Activated naive CD8-positive, alpha-beta T cell treated with anti-CD3 and anti-CD28 coated beads, Interleukin-2, amount 50 U/mL, for 24 hours (primary cell): ENCODE measurements around the gene AMACR.

Source experiments
- ATAC-seq: fragments of 150-1000 bp; cut with Tn5 transposase; one replicate; pipeline ENCODE4 v1.10.0; 2021
- DNase-seq: peaks from one replicate; pipeline ENCODE4 v3.0.0; 2021
- H3K27ac Mint-ChIP-seq: one replicate; pipeline ENCODE4 v1.8.0; 2021; ENCODE audit warnings: mild to moderate bottlenecking, mixed read lengths
- H3K27me3 Mint-ChIP-seq: one replicate; pipeline ENCODE4 v1.8.0; 2021; ENCODE audit warnings: mixed read lengths
- H3K36me3 Mint-ChIP-seq: one replicate; pipeline ENCODE4 v1.8.0; 2021; ENCODE audit warnings: low read depth, mixed read lengths
- H3K4me1 Mint-ChIP-seq: one replicate; pipeline ENCODE4 v1.8.0; 2021; ENCODE audit warnings: mixed read lengths
- H3K4me3 Mint-ChIP-seq: one replicate; pipeline ENCODE4 v1.8.0; 2021; ENCODE audit warnings: mild to moderate bottlenecking, moderate library complexity, mixed read lengths
- H3K9me3 Mint-ChIP-seq: one replicate; pipeline ENCODE4 v1.8.0; 2021; ENCODE audit warnings: mixed read lengths

Gene AMACR

DNA sequence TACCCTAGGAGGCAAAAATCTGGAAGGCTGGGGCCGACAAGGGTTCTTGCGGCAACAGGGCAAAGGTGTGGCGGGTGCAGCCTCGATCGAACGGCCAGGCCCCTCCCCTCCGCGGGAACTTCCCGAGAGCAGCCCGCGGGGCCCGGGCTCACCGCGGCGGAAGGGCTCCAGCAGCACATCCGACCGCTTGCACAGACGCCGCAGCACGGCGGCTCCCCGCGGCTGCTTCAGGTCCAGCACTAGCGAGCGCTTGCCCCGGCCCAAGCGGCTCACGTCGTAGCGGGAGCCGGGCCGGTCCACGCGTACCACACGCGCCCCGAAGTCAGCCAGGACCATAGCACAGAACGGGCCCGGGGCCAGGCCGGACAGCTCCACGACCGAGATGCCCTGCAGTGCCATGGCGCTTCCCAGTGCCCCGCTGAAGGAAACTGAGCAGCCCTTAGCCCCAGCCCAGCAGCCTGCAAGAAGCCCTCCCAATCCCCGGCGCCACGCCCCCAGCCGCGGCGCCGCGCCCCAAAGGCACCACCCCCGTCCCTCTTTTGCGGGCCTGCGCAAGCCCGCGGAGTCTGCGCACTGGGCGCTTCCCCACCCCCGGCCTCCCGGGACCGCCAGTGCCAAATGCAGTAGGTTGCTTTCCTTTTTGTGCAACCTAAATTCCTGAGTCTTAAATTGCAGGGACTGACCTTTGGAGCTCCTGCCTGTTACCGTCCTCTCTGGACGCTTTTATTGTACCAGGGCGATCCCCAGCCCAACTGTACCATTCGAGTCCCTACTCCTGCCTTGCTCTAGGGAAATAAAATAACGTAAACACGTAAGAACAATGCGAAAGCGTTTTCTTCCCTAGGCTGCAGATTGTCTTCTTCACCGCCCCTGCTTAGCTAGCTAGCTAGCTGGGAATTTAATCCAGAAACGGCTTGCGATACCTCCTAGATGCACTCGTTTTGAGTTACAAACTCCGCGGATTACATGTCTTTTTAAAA lies at the start of gene AMACR:
AMACR (minus strand) TSS at position 430 of the 980 bp plus-strand sequence; CDS start at position 399, 31 bp downstream.
- Mint-ChIP-seq H3K27ac (peak within 1 kb of the TSS; percentile 81), H3K9me3 (no peaks in the 10 kb centered on the region), H3K27me3 (no peaks in the 10 kb centered on the region), H3K36me3 (peaks cover 7% of the 10 kb centered on the region), H3K4me1 (peaks cover 35% of the 10 kb centered on the region), H3K4me3 (peak within 1 kb of the TSS; percentile 82)
- peak; percentile 90 for ATAC-seq
- DNase-seq: peak; percentile 87

DNA sequence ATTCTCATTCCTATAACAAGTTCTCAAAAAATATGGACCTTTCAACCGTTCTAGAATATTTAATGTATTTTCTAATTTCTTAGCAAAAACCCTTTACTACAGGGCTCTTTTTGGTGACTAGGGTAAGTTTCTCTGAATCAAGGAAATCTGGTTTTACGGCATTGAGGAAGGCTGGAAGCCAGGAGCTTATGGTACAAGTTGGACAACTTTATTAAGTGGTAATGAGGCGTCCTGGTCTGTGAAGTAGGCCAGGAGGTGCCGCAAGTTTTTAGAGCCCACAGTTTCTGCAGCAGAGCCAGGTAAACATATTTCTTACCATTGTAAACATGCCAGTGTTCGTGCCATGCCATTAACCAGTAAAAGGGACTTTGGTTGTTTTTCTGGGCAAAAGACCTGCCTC lies 49.7 kb upstream of the AMACR start:
- H3K9me3 Mint-ChIP-seq: no peaks in the 10 kb centered on the region
- H3K4me3 Mint-ChIP-seq: no peak overlapping the region
- H3K27ac Mint-ChIP-seq: no peak overlapping the region
- H3K27me3 Mint-ChIP-seq: no peaks in the 10 kb centered on the region
- H3K36me3 Mint-ChIP-seq: peaks cover 8% of the 10 kb centered on the region
- no peak for DNase-seq
- H3K4me1 Mint-ChIP-seq: peaks cover 2% of the 10 kb centered on the region
- no peak for ATAC-seq

DNA sequence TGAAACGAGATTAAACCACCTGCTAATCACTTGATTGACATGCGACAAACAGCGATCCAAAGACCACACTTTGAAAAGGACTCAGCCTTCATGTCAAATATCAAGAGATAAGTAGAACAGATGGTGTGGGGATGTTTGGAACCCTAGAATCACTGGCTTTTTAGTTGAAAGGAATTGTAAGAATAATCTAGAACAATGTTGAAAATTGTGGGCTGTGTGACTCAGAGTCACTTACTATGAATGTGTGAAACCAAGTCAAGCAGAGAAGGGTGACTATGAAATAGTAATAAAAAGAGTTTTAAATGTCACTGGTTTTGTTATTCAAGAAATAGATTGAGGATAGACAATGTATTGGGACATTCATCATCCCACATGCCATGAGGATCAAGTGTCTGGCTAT lies 49.3 kb upstream of the AMACR start:
- ATAC-seq: no peak
- no peak for DNase-seq
- H3K27me3 Mint-ChIP-seq: no peaks in the 10 kb centered on the region
- H3K27ac Mint-ChIP-seq: no peak overlapping the region
- H3K36me3 Mint-ChIP-seq: peaks cover 8% of the 10 kb centered on the region
- H3K4me1 Mint-ChIP-seq: peaks cover 2% of the 10 kb centered on the region
- H3K4me3 Mint-ChIP-seq: no peak overlapping the region
- no peaks in the 10 kb centered on the region for H3K9me3 Mint-ChIP-seq

DNA sequence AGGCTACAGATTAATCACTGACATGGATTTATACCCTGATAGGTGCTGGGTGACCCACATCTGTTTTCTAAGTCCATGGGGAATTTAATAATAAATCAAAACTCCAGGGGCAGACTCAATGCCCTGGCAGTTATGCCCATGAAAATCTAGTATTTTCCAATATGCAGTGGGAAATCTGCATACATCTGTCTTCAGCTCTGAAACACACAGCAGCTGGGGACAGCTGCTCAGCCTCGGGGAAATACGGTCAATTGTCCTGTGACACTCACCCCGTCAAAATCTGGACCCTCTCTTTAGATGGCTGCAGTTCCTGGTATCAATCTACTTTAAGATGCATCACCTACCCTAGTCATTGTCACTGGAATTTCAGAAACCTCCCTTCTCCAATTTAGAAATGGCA lies 47.8 kb upstream of the AMACR start:
- Mint-ChIP-seq H3K36me3 (peaks cover 8% of the 10 kb centered on the region), H3K4me3 (no peak overlapping the region), H3K27me3 (no peaks in the 10 kb centered on the region), H3K9me3 (no peaks in the 10 kb centered on the region), H3K27ac (no peak overlapping the region), H3K4me1 (peaks cover 2% of the 10 kb centered on the region)
- no peak for ATAC-seq
- DNase-seq: no peak

DNA sequence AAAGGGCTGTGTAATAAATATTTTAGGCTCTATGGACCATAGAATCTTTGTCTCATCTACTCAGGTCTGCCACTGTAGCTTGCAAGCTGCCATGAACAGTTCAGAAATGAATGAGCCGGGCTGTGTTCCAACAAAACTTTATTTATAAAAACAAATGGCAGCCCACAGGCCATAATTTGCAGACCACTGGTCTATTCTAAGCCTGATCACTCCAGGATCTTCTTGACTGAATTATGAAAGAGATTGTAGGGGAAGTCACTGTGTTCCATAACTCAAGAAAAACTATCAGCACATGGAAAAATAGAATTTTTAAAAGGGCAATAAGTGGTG lies 46.5 kb upstream of the AMACR start:
- Mint-ChIP-seq H3K27ac (no peak overlapping the region), H3K4me3 (no peak overlapping the region), H3K27me3 (no peaks in the 10 kb centered on the region), H3K36me3 (peaks cover 11% of the 10 kb centered on the region), H3K9me3 (no peaks in the 10 kb centered on the region), H3K4me1 (peaks cover 2% of the 10 kb centered on the region)
- no peak for ATAC-seq
- no peak for DNase-seq

DNA sequence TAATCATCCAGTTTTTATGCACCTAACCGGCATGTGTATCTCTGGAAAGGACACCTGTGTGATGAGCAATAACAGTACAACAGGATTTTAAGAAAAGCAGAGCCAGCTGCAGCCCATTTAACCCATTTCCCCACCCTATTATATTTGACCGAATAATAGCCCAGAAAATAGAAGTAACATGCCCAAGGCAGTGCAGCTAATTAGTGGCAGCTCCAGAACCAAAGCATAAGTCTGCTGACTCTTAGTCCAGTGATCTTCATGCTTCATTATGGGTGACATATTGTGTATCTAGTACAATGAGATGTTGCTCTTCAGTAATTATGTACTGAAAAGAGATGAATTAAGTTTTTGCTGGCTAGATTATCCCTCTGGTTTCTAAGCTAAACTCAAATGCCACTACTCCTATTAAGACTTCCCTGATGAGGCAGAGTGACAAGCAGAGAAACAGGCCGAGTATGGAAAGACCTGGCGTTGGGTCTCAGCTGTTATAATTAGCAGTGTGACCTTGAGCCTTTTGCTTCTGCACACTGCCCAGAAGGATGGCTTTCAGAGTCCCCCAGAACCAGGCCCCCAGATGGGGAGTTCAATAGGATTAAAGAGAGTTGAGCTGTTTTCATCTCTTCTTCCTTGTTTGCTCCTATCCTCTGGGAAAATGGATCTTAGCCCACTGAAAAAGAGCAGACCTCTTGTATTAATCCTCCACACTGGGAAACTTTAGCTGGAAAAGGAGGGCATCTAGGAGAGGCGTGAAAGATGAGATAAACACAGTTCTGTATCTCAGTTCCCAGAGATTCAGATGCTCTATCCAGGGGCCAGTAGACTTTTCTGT lies 45.9 kb upstream of the AMACR start:
- H3K4me1 Mint-ChIP-seq: peaks cover 2% of the 10 kb centered on the region
- ATAC-seq (no peak), DNase-seq (no peak)
- H3K4me3 Mint-ChIP-seq: no peak overlapping the region
- H3K36me3 Mint-ChIP-seq: peaks cover 11% of the 10 kb centered on the region
- no peaks in the 10 kb centered on the region for H3K27me3 Mint-ChIP-seq
- no peak overlapping the region for H3K27ac Mint-ChIP-seq
- no peaks in the 10 kb centered on the region for H3K9me3 Mint-ChIP-seq

DNA sequence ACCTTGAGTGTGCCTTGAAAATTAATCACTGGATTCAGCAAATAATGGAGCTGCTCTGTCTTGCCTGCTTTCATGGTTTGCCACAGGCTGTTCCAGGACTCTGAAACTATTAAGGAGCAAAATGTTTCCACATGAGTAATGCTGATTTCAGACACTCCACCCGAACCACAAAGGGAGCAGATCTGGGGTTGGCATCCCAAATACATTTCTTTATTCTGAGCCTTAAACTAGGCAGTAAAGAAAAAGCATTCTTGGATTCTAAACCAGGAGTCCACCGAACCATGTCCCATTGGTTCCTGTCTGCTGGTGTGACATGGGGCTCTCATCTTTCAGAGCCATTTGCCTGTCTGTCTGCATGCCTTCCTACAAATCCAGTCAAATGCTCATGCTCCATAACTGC lies 45.3 kb upstream of the AMACR start:
- H3K4me3 Mint-ChIP-seq: no peak overlapping the region
- peaks cover 2% of the 10 kb centered on the region for H3K4me1 Mint-ChIP-seq
- no peak overlapping the region for H3K27ac Mint-ChIP-seq
- no peaks in the 10 kb centered on the region for H3K9me3 Mint-ChIP-seq
- DNase-seq (no peak), ATAC-seq (no peak)
- no peaks in the 10 kb centered on the region for H3K27me3 Mint-ChIP-seq
- H3K36me3 Mint-ChIP-seq: peaks cover 10% of the 10 kb centered on the region

DNA sequence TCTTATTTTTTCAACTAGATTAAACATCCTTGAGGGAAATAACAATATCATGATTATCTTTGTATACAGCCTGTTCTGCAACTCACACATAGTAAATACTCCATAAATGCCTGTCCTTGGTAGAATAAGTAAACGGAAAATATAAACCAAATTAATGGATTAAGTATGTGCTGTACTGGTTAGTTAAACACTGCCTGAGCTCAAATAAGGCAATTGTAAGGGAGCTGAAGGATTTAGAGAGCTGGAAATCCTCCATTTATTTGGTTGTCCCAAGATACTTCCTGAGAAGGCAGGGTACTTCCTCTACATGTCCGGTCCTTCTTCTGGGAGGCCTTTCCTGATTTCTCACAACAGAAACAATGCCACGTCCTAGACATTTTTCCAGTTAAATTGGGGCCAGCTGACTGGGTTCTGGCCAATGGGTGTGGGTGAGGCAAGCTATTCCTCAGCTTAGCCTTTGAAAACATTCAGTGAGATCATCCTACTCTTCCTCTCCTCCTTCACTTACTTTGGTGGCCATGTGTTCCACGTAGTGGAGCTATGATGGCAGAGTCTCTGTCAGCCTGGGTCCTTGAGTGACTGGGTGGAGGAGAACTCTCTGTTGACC lies 43.6 kb upstream of the AMACR start:
- Mint-ChIP-seq H3K36me3 (peaks cover 8% of the 10 kb centered on the region), H3K27ac (no peak overlapping the region), H3K9me3 (no peaks in the 10 kb centered on the region), H3K4me3 (no peak overlapping the region), H3K27me3 (no peaks in the 10 kb centered on the region), H3K4me1 (no peaks in the 10 kb centered on the region)
- DNase-seq (no peak), ATAC-seq (no peak)

DNA sequence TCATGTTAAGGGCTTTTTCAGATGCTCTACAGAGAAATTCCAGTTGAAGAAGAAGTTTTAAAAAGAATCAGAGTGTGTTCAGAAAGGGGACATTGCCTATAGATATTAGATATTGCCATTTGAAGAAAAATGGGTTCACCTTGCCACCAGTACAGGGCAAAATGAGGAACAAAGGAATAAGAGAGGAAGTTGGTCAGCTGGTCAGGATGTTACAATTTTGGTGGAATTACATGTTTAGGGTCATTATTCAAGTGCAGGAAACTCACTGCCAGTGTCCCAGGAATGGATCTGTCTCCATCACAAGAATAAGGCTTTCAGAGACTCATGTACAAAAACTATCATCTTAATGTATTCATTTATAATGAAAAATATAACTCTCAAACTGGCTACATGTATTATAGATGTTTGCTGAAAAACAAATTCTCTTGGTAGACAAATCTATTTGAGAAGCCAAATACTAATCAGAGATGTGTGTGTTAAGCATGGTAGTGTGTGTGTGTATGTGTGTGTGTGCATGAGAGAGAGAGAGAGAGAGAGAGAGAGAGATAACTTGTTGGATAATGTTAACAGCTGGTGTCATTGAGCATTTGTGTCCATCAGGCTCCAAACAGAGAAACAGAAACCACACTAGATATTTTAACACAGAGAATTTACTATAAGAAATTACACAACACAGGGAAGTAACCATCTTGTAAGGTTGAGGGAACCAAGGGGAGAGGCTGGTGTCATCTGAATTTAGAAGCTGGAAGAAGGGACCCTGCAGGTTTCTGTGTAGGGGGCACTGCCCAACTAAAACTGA lies 40.1 kb upstream of the AMACR start:
- ATAC-seq: no peak
- H3K27me3 Mint-ChIP-seq: no peaks in the 10 kb centered on the region
- H3K4me1 Mint-ChIP-seq: no peaks in the 10 kb centered on the region
- H3K36me3 Mint-ChIP-seq: peaks cover 7% of the 10 kb centered on the region
- no peak overlapping the region for H3K4me3 Mint-ChIP-seq
- H3K9me3 Mint-ChIP-seq: no peaks in the 10 kb centered on the region
- DNase-seq: no peak
- no peak overlapping the region for H3K27ac Mint-ChIP-seq

DNA sequence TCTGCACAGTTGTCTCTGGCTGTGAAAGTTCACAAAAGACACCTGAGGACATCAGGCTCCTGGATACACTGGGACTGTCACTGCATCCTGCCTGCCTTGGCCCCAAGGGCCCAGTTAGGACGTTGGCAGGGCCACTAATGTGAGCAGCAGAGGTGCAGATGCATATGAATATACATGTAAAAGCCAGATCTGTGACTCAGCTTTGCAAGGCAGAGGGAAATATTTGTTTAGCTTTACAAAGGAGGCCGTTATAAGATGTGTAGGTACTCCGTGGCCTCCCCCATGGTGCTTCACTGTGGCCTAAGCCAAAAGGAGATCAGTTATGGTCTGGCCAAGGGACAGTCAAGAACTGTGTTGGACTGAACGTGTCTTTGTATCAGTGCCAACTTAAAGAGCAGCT lies 39.3 kb upstream of the AMACR start:
- no peaks in the 10 kb centered on the region for H3K9me3 Mint-ChIP-seq
- H3K4me1 Mint-ChIP-seq: peaks cover 3% of the 10 kb centered on the region

DNA sequence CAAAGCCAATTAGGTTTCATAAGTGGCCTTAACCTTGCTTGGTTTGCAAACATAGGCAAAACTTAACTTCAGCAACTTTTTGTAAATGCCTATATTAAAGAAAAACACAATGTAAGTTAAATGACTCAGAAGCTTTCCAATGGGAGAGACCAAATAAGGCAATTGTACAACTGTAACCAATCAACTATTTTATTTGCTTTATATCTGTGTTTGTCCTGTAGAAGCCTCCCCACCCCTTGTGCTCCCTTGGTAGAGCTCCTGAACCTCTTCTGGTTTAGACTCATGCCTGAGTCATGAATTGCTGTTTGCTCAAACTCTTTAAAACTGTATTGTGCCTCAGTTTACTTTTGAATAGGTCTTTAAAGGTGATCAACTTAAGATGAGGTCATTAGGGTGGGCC lies 38.1 kb upstream of the AMACR start:
- no peaks in the 10 kb centered on the region for H3K27me3 Mint-ChIP-seq
- no peaks in the 10 kb centered on the region for H3K9me3 Mint-ChIP-seq
- H3K4me1 Mint-ChIP-seq: peaks cover 3% of the 10 kb centered on the region
- no peak overlapping the region for H3K27ac Mint-ChIP-seq
- DNase-seq (no peak), ATAC-seq (no peak)
- H3K36me3 Mint-ChIP-seq: peaks cover 4% of the 10 kb centered on the region
- no peak overlapping the region for H3K4me3 Mint-ChIP-seq

More for the DNA sequence above, 39.3 kb upstream of the AMACR start:
- Mint-ChIP-seq H3K4me3 (no peak overlapping the region), H3K27ac (no peak overlapping the region), H3K27me3 (no peaks in the 10 kb centered on the region), H3K36me3 (peaks cover 7% of the 10 kb centered on the region)
- ATAC-seq (no peak), DNase-seq (no peak)

DNA sequence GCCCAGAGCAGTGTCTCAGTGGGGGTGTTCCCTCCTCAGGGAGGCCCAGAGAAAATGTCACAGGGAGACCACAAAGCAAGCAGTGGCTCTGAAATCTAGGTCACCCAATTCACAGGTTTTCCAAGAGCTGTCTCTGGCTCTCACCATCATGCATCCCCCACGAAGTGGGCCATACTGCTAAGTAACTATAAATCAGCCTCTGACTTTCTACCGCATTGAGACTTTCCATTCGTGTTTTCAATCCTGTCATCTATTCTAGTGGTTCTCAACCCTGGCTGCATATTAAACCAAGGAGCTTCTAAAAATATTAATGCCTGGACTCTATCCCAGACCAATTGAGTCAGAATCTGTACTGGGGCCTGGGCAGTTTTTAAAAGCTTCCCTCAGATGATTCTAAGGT lies 37.2 kb upstream of the AMACR start:
- no peak overlapping the region for H3K4me3 Mint-ChIP-seq
- ATAC-seq: peak; percentile 54

DNA sequence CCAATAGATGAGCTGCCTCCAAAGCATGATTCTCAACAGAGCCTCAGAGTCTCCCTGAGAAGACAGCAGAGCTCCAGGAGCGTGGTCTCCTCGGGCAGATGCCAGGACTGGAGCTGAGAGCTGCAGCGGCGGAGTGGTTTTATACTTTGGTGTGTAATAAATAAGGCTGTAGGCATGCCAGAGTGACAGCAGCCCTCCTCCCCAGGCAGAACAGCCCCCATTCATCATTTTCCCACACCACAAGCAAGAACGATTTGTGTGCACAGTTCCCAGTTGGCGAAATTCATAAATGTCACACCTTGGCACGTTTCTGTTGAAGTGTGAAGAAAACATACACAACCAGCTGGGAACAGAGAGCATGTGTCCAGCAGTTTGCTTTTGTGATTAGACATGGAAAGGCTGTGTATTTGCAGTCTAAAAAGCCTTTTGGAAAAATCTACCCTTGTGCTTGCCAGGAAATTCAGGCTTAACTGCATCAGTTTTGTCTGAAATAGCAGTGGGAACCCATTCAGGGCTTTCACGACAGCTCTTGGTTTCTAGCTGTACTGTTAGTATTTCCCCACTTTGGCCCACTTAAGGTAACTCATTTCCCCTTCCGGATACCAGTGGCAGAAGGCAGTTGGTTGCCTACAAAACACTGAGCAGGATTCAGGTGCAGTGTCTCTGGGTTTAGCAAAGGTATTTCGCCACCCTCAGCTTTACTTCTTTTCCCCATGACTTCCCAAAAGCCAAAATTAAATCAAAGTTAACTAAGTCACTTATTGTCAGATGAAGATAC lies 35.4 kb upstream of the AMACR start, which contains the start of gene C1QTNF3:
C1QTNF3 (minus strand) TSS at position 115 of the 778 bp plus-strand sequence; CDS start at position 27, 88 bp downstream.
- Mint-ChIP-seq H3K27ac (no peak within 1 kb of the TSS), H3K4me3 (no peak within 1 kb of the TSS), H3K9me3 (no peaks in the 10 kb centered on the region), H3K36me3 (no peaks in the 10 kb centered on the region), H3K27me3 (no peaks in the 10 kb centered on the region), H3K4me1 (peaks cover 3% of the 10 kb centered on the region)
- DNase-seq (no peak), ATAC-seq (no peak)

More for the DNA sequence above, 37.2 kb upstream of the AMACR start:
- no peaks in the 10 kb centered on the region for H3K9me3 Mint-ChIP-seq
- no peak overlapping the region for H3K27ac Mint-ChIP-seq
- H3K27me3 Mint-ChIP-seq: no peaks in the 10 kb centered on the region
- no peak for DNase-seq
- H3K4me1 Mint-ChIP-seq: peaks cover 3% of the 10 kb centered on the region
- peaks cover 2% of the 10 kb centered on the region for H3K36me3 Mint-ChIP-seq
